ENCODE data around the gene RNASE4. TPM values are rescaled to one million over a fixed set of nuclear protein-coding genes. Genes with fewer than 3 reads are reported as not detected.
"Not testable (repeated sequence)": the region's sequence is repeated elsewhere in the genome, so short reads cannot be mapped to it uniquely, and the experiment has no call there.

RNASE4 gene
- total and polyA plus RNA-seq, 3 donors from 2014 or later = 27.6 to 53.4 (median 27.7) TPM

DNA sequence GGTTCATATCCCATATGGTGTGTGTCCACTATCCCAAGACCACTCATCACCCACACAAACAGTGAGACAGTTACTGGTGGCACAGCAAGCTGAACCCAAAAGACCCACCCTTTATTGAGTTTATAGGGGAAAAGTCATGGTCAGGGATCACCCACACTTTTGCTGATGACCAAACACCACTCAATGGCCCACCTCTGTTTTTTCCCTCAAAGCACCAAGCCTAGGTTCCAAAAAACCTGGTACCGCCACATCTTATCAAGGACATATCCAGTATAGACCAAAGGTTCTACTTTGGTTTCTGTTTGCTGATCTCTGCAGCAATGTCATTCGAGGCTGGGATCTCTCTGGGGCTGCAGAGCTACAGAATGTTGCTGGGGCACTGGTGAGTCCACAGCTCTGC lies 23.2 kb upstream of the RNASE4 start:
- Histone ChIP-seq H3K4me1 (no peaks in the 10 kb centered on the region), H3K9me3 (no peaks in the 10 kb centered on the region), H3K27ac (no peak overlapping the region), H3K36me3 (ENCODE audit: low read depth, missing control alignments) (no peaks in the 10 kb centered on the region), H3K27me3 (no peaks in the 10 kb centered on the region), H3K4me3 (no peak overlapping the region)
- intact Hi-C loops (cut with DNase I; ENCODE audit: low total_unique reads) = no loop called here
- 74 to 77% methylated on average over 2 of the region's 2 CpGs for WGBS, 2 donors
- no peak for DNase-seq
- TF ChIP-seq POLR2A (IDR thresholded peaks at IDR 0.05) = no peak
- TF ChIP-seq, protein P1, sequence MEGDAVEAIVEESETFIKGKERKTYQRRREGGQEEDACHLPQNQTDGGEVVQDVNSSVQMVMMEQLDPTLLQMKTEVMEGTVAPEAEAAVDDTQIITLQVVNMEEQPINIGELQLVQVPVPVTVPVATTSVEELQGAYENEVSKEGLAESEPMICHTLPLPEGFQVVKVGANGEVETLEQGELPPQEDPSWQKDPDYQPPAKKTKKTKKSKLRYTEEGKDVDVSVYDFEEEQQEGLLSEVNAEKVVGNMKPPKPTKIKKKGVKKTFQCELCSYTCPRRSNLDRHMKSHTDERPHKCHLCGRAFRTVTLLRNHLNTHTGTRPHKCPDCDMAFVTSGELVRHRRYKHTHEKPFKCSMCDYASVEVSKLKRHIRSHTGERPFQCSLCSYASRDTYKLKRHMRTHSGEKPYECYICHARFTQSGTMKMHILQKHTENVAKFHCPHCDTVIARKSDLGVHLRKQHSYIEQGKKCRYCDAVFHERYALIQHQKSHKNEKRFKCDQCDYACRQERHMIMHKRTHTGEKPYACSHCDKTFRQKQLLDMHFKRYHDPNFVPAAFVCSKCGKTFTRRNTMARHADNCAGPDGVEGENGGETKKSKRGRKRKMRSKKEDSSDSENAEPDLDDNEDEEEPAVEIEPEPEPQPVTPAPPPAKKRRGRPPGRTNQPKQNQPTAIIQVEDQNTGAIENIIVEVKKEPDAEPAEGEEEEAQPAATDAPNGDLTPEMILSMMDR (IDR thresholded peaks at IDR 0.05) = no peak

DNA sequence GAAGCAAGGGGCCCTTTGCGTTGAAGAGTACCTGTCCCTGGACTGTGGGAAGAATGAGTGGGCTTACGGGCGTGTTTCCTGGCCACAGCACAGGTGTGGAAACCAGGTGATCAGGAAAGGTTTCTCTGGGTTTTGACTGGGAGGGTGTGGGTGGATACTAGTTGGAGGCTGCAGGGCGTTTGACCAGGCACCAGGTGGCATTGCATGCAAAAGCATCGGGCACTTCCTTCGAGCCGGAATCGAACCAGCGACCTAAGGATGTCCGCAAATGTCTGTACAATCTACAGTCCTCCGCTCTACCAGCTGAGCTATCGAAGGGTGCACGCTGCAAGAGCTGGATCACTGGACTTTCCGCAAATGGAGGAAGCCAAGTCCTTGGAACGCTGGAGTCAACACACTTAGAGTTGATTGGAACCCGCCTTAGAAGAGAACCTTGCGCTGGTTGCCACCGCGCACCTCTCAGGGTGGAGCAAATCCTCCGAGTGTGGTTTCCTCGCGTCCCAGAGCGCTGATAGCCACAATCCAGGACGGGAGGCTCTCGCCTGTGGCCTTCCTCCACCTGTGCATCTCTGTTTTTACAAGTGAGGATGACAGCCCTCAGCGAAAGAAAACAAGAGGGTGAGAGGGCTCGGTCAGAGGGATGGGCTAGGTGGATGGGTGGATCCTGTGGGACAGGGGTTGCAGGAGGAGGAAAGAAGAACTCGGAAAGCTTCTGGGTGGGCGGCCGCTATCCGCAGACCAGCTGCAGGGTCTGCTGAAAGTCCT lies 21.2 kb upstream of the RNASE4 start:
- no peak for TF ChIP-seq POLR2A (IDR thresholded peaks at IDR 0.05)
- TF ChIP-seq, protein P1 (IDR thresholded peaks at IDR 0.05) = peak in 1 of 3 experiments; percentile 11
- no peaks in the 10 kb centered on the region for H3K4me1 ChIP-seq
- peak; percentile 59 for DNase-seq
- H3K9me3 ChIP-seq = no peaks in the 10 kb centered on the region
- H3K27ac ChIP-seq = no peak overlapping the region
- H3K27me3 ChIP-seq = no peaks in the 10 kb centered on the region
- no peaks in the 10 kb centered on the region for H3K36me3 ChIP-seq (ENCODE audit: low read depth, missing control alignments)
- H3K4me3 ChIP-seq = peak overlapping the region; percentile 10 to 29
- intact Hi-C loops (cut with DNase I; ENCODE audit: low total_unique reads) = no loop called here
- WGBS, 2 donors = 8 to 17% methylated on average over 21 to 31 of the region's 31 CpGs

DNA sequence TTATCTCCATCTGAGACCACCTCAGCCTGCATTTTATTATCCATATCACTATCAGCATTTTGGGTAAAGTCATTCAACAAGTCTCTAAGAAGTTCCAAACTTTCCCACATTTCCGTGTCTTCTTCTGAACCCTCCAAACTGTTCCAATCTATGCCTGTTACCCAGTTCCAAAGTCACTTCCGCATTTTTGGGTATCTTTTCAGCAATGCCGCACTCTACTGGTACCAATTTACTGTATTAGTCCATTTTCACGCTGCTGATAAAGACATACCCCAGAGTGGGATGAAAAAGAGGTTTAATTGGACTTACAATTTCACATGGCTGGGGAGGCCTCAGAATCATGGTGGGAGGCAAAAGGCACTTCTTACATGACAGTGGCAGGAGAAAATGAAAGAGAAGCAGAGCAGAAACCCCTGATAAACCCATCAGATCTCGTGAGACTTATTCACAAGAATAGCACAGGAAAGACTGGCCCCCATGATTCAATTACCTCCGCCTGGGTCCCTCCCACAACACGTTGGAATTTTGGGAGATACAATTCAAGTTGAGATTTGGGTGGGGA lies 17.9 kb upstream of the RNASE4 start:
- H3K27me3 ChIP-seq; H3K36me3 ChIP-seq (ENCODE audit: low read depth, missing control alignments); H3K4me1 ChIP-seq; H3K9me3 ChIP-seq; H3K27ac ChIP-seq; DNase-seq; H3K4me3 ChIP-seq; intact Hi-C loops (cut with DNase I; ENCODE audit: low total_unique reads): not testable (repeated sequence)
- 80 to 81% methylated on average over 7 of the region's 7 CpGs for WGBS, 2 donors

DNA sequence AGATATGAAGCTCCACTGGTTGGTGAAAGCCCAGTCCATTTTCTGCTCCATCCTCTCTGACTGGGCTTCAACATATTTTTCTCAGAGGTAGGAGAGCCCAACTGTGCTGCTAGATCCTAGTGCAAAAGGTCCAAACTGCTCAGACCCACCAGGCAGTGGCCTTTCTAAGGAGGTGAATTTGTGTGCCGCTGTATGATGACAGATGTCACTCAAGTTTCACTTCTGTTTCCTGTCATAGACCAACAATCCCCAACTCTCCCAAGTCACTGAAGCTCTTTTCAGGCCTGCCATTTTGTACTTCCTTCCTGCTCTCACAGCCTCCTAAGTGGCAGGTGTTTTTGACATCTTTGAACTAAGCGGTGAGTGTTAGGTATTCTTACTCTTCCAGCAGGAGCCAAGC lies 16.4 kb upstream of the RNASE4 start:
- Histone ChIP-seq H3K36me3 (ENCODE audit: low read depth, missing control alignments) (no peaks in the 10 kb centered on the region), H3K27me3 (no peaks in the 10 kb centered on the region), H3K4me3 (no peak overlapping the region), H3K4me1 (no peaks in the 10 kb centered on the region), H3K27ac (no peak overlapping the region), H3K9me3 (no peaks in the 10 kb centered on the region)
- 90 to 92% methylated on average over 2 of the region's 2 CpGs for WGBS, 2 donors
- TF ChIP-seq POLR2A (IDR thresholded peaks at IDR 0.05) = no peak
- TF ChIP-seq, protein P1 (IDR thresholded peaks at IDR 0.05) = no peak
- intact Hi-C loops (cut with DNase I; ENCODE audit: low total_unique reads) = no loop called here
- no peak for DNase-seq

DNA sequence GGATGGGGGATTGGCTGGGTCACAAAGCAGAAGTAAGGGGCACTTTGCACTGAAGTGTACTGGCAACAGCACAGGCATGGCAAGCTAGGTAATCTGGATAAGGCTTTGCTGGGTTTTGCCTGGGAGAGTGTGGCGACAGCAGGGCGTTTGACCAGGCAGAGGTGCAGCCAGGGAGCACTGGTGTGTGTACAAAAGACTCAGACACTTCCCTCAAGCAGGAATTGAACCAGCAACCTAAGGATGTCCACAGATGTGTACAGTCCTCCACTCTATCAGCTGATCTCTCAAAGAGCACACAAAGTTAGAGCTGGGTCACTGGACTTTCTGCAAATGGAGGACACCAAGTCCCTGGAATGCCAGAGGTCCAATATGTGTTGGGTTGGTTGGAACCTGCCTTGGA lies 15.4 kb upstream of the RNASE4 start:
- Histone ChIP-seq H3K27ac (no peak overlapping the region), H3K27me3 (no peaks in the 10 kb centered on the region), H3K9me3 (no peaks in the 10 kb centered on the region), H3K4me1 (no peaks in the 10 kb centered on the region), H3K36me3 (ENCODE audit: low read depth, missing control alignments) (no peaks in the 10 kb centered on the region), H3K4me3 (no peak overlapping the region)
- 83 to 85% methylated on average over 2 of the region's 2 CpGs for WGBS, 2 donors
- intact Hi-C loops (cut with DNase I; ENCODE audit: low total_unique reads) = no loop called here
- TF ChIP-seq, protein P1 (IDR thresholded peaks at IDR 0.05) = no peak
- TF ChIP-seq POLR2A (IDR thresholded peaks at IDR 0.05) = no peak
- no peak for DNase-seq
